Trophoblast cell (in vitro differentiated cells and primary cell): ENCODE measurements around the gene IGF1R.

Experiments used
- DNase-seq, 2 donors: peaks; one replicate each; pipeline ENCODE4 v3.0.0-alpha.2; 2016
- H2AFZ ChIP-seq: 2 replicates; pipeline ENCODE4 v1.6.1; 2013; ENCODE audit warnings: low read length, moderate library complexity, mild to moderate bottlenecking; ENCODE audit not compliant: insufficient read depth, poor library complexity
- H2AK5ac ChIP-seq: 2 replicates; pipeline ENCODE4 v1.6.1; 2013; ENCODE audit warnings: mild to moderate bottlenecking, low read length
- H2BK120ac ChIP-seq: 2 replicates; pipeline ENCODE4 v1.6.1; 2013; ENCODE audit warnings: low read length, mild to moderate bottlenecking, moderate library complexity; ENCODE audit not compliant: insufficient read depth, poor library complexity
- H2BK12ac ChIP-seq: 2 replicates; pipeline ENCODE4 v1.6.1; 2013; ENCODE audit warnings: mild to moderate bottlenecking, low read length, moderate library complexity
- H2BK5ac ChIP-seq: 2 replicates; pipeline ENCODE4 v1.6.1; 2013; ENCODE audit warnings: low read length, low read depth, moderate library complexity, mild to moderate bottlenecking; ENCODE audit not compliant: poor library complexity
- H3K14ac ChIP-seq: 2 replicates; pipeline ENCODE4 v1.6.1; 2013; ENCODE audit warnings: mild to moderate bottlenecking, low read length
- H3K18ac ChIP-seq: 2 replicates; pipeline ENCODE4 v1.6.1; 2013; ENCODE audit warnings: mild to moderate bottlenecking, low read length
- H3K23ac ChIP-seq: 2 replicates; pipeline ENCODE4 v1.6.1; 2013; ENCODE audit warnings: low read length
- H3K27ac ChIP-seq: 2 replicates; pipeline ENCODE4 v1.5.1; 2013; ENCODE audit warnings: low read depth, mild to moderate bottlenecking, inconsistent platforms, low read length, moderate library complexity
- H3K27me3 ChIP-seq: 2 replicates; pipeline ENCODE4 v1.6.1; 2013; ENCODE audit warnings: inconsistent platforms, mild to moderate bottlenecking, low read length, moderate library complexity; ENCODE audit not compliant: insufficient read depth
- H3K36me3 ChIP-seq, 2 experiments: 1 replicate in 1 of 2; 2 replicates in 1 of 2; pipeline ENCODE4 v1.6.1; 2013; ENCODE audit warnings: low read length in 2 of 2, mild to moderate bottlenecking in 2 of 2, moderate library complexity in 1 of 2; ENCODE audit not compliant: insufficient read depth in 2 of 2, control insufficient read depth in 1 of 2
- H3K4ac ChIP-seq: 2 replicates; pipeline ENCODE4 v1.6.1; 2013; ENCODE audit warnings: low read depth, mild to moderate bottlenecking, low read length, moderate library complexity
- H3K4me1 ChIP-seq, 2 experiments: 1 replicate in 1 of 2; 2 replicates in 1 of 2; pipeline ENCODE4 v1.6.1; 2013; ENCODE audit warnings: low read length in 2 of 2, mild to moderate bottlenecking in 2 of 2, moderate library complexity in 1 of 2; ENCODE audit not compliant: insufficient read depth in 2 of 2, control insufficient read depth in 1 of 2
- H3K4me2 ChIP-seq: 2 replicates; pipeline ENCODE4 v1.6.1; 2013; ENCODE audit warnings: inconsistent platforms, mild to moderate bottlenecking, low read length, moderate library complexity
- H3K4me3 ChIP-seq: 2 replicates; pipeline ENCODE4 v1.5.1; 2013; ENCODE audit warnings: mild to moderate bottlenecking, low read depth, low read length, inconsistent platforms
- H3K79me1 ChIP-seq: one replicate; pipeline ENCODE4 v1.6.1; 2013; ENCODE audit warnings: low read length
- H3K79me2 ChIP-seq: 2 replicates; pipeline ENCODE4 v1.6.1; 2013; ENCODE audit warnings: low read length, mild to moderate bottlenecking; ENCODE audit not compliant: control insufficient read depth, insufficient read depth, poor library complexity
- H3K9ac ChIP-seq: 2 replicates; pipeline ENCODE4 v1.6.1; 2013; ENCODE audit warnings: mild to moderate bottlenecking, low read length
- H3K9me3 ChIP-seq: 2 replicates; pipeline ENCODE4 v1.6.1; 2013; ENCODE audit warnings: low read depth, mild to moderate bottlenecking, control low read depth, inconsistent platforms, low read length; ENCODE audit not compliant: insufficient read depth
- H4K12ac ChIP-seq: 2 replicates; pipeline ENCODE4 v1.6.1; 2013; ENCODE audit warnings: low read depth, mild to moderate bottlenecking, low read length, moderate library complexity
- H4K8ac ChIP-seq: 2 replicates; pipeline ENCODE4 v1.6.1; 2013; ENCODE audit warnings: low read depth, mild to moderate bottlenecking, low read length, moderate library complexity
- H4K91ac ChIP-seq: one replicate; pipeline ENCODE4 v1.6.1; 2013; ENCODE audit warnings: low read depth, mild to moderate bottlenecking, low read length, moderate library complexity
- WGBS: extraction: QIAGEN DNeasy Blood & Tissue Kit; methylation state at CpG from one replicate; pipeline ENCODE4 v1.1.7; 2013; ENCODE audit warnings: missing lambda C conversion rate; ENCODE audit not compliant: insufficient read length, insufficient coverage; ENCODE audit errors: extremely low coverage; 5-methylcytosine and 5-hydroxymethylcytosine counted together

The IGF1R gene

GRCh38 chr15:98951004-98951403 lies 302.7 kb downstream of the IGF1R start:
- Histone ChIP-seq H3K36me3 (peaks cover 73 to 90% of the 10 kb centered on the region in 2 experiments), H3K9ac (no peak overlapping the region), H4K12ac (no peak overlapping the region), H3K9me3 (no peaks in the 10 kb centered on the region), H3K4ac (no peak overlapping the region), H4K91ac (no peak overlapping the region), H2BK120ac (no peak overlapping the region), H3K4me3 (no peak overlapping the region), H3K23ac (no peak overlapping the region), H3K4me2 (no peak overlapping the region), H3K4me1 (no peaks in the 10 kb centered on the region), H3K27me3 (no peaks in the 10 kb centered on the region), H3K18ac (no peak overlapping the region), H3K14ac (no peak overlapping the region), H3K27ac (no peak overlapping the region), H2AK5ac (no peak overlapping the region), H3K79me1 (no peaks in the 10 kb centered on the region), H2AFZ (no peak overlapping the region), H2BK12ac (no peak overlapping the region), H3K79me2 (no peaks in the 10 kb centered on the region), H2BK5ac (no peak overlapping the region), H4K8ac (no peak overlapping the region)
- no CpG with 5 or more reads among the region's 7 CpGs for WGBS
- DNase-seq, result no peak

GRCh38 chr15:98951493-98952320 lies 303.4 kb downstream of the IGF1R start:
- Histone ChIP-seq H3K27ac (no peak overlapping the region), H3K4ac (no peak overlapping the region), H3K79me2 (no peaks in the 10 kb centered on the region), H3K36me3 (peaks cover 74 to 92% of the 10 kb centered on the region in 2 experiments), H2BK5ac (no peak overlapping the region), H3K9me3 (no peaks in the 10 kb centered on the region), H4K91ac (no peak overlapping the region), H3K27me3 (no peaks in the 10 kb centered on the region), H2BK120ac (no peak overlapping the region), H2AFZ (no peak overlapping the region), H3K4me3 (no peak overlapping the region), H3K18ac (no peak overlapping the region), H3K4me1 (no peaks in the 10 kb centered on the region), H3K14ac (no peak overlapping the region), H3K4me2 (no peak overlapping the region), H4K12ac (no peak overlapping the region), H3K9ac (no peak overlapping the region), H4K8ac (no peak overlapping the region), H2BK12ac (no peak overlapping the region), H3K79me1 (no peaks in the 10 kb centered on the region), H2AK5ac (no peak overlapping the region), H3K23ac (no peak overlapping the region)
- DNase-seq, result no peak
- WGBS, result no CpG with 5 or more reads among the region's 19 CpGs

GRCh38 chr15:98952381-98952803 lies 304.1 kb downstream of the IGF1R start:
- Histone ChIP-seq H2BK12ac (no peak overlapping the region), H2BK5ac (no peak overlapping the region), H2BK120ac (no peak overlapping the region), H4K12ac (no peak overlapping the region), H3K14ac (no peak overlapping the region), H3K23ac (no peak overlapping the region), H3K79me2 (no peaks in the 10 kb centered on the region), H3K4me3 (no peak overlapping the region), H3K4me1 (no peaks in the 10 kb centered on the region), H3K27me3 (no peaks in the 10 kb centered on the region), H2AFZ (no peak overlapping the region), H3K27ac (no peak overlapping the region), H3K4me2 (no peak overlapping the region), H3K36me3 (peaks cover 78 to 93% of the 10 kb centered on the region in 2 experiments), H4K91ac (no peak overlapping the region), H4K8ac (no peak overlapping the region), H3K18ac (no peak overlapping the region), H3K9me3 (no peaks in the 10 kb centered on the region), H3K4ac (no peak overlapping the region), H3K9ac (no peak overlapping the region), H3K79me1 (no peaks in the 10 kb centered on the region), H2AK5ac (no peak overlapping the region)
- DNase-seq, result no peak
- no CpG with 5 or more reads among the region's 6 CpGs for WGBS

- Histone ChIP-seq H4K12ac (no peak overlapping the region), H2AFZ (no peak overlapping the region), H3K4me2 (no peak overlapping the region), H2BK12ac (no peak overlapping the region), H2BK120ac (no peak overlapping the region), H3K36me3 (peaks cover 78 to 93% of the 10 kb centered on the region in 2 experiments), H3K14ac (no peak overlapping the region), H3K4me1 (no peaks in the 10 kb centered on the region), H3K4ac (no peak overlapping the region), H3K23ac (no peak overlapping the region), H3K4me3 (no peak overlapping the region), H3K9me3 (no peaks in the 10 kb centered on the region), H3K9ac (no peak overlapping the region), H3K18ac (no peak overlapping the region), H4K91ac (no peak overlapping the region), H3K79me1 (no peaks in the 10 kb centered on the region), H2AK5ac (no peak overlapping the region), H4K8ac (no peak overlapping the region), H3K27ac (no peak overlapping the region), H3K27me3 (no peaks in the 10 kb centered on the region), H3K79me2 (no peaks in the 10 kb centered on the region), H2BK5ac (no peak overlapping the region)
- DNase-seq, result peak in 1 of 2 donors; percentile 21
- WGBS, result no CpG with 5 or more reads among the region's 19 CpGs
Measured at GRCh38 chr15:98953000-98953787, 304.9 kb downstream of the IGF1R start.
